Fibroblast of lung (primary cell): ENCODE results near the gene HOXC9.
"Not testable (repeated sequence)": the region's sequence is repeated elsewhere in the genome, so short reads cannot be mapped to it uniquely, and the experiment has no call there.

Source experiments
- CTCF ChIP-seq, 2 donors: IDR thresholded peaks in 1 of 2; conservative IDR thresholded peaks in 1 of 2; 1 replicate in 1 of 2; 2 replicates in 1 of 2; pipeline ENCODE4 v1.5.1; 2011 to 2012; ENCODE audit warnings: low read length in 2 of 2, control low read depth in 1 of 2, inconsistent platforms in 1 of 2, low read depth in 1 of 2, mild to moderate bottlenecking in 1 of 2
- EZH2 ChIP-seq: IDR thresholded peaks from 2 replicates; pipeline ENCODE4 v1.5.1; 2012; ENCODE audit warnings: low read length, control low read depth, mild to moderate bottlenecking; ENCODE audit errors: missing control alignments

GRCh38 chr12:54042033-54042432 is 42.1 kb downstream of the HOXC9 start:
- TF ChIP-seq CTCF (conservative IDR thresholded peaks at IDR 0.05 in 1 of 2, IDR thresholded peaks at IDR 0.05 in 1 of 2; ENCODE audit: low read depth in 1 of 2, low read length in 2 of 2); EZH2: not testable (repeated sequence)
